WTC11 (cell line): ENCODE data around the gene WDR87. TPM values are rescaled to one million over a fixed set of nuclear protein-coding genes. Genes with fewer than 3 reads are reported as not detected.

Source experiments
- ATAC-seq: fragments of 200-7000 bp; cut with Tn5 transposase; 2 replicates; pipeline ENCODE4 v1.10.0; 2021; ENCODE audit warnings: mild to moderate bottlenecking, moderate library complexity
- CTCF ChIA-PET: fragments of 300-600 bp; sonication (Branson Sonifier 250); formaldehyde crosslinking; loops from one replicate; lab custom pipeline; 2021; ENCODE audit warnings: antibody characterized with exemption; lab: Charles Lee
- POLR2A ChIA-PET: fragments of 350-600 bp; sonication (Branson Sonifier 250); formaldehyde crosslinking; loops from one replicate; lab custom pipeline; 2021; ENCODE audit warnings: antibody characterized with exemption; lab: Charles Lee
- DNase-seq: peaks from one replicate; pipeline ENCODE4 v3.0.0; 2021; ENCODE audit warnings: low spot score
- H3K27ac Mint-ChIP-seq: 2 replicates; pipeline ENCODE4 v1.8.0; 2021; ENCODE audit warnings: mixed read lengths
- H3K27me3 Mint-ChIP-seq: 2 replicates; pipeline ENCODE4 v1.8.0; 2021; ENCODE audit warnings: low read depth, mild to moderate bottlenecking, moderate library complexity, mixed read lengths
- H3K36me3 Mint-ChIP-seq: 2 replicates; pipeline ENCODE4 v1.8.0; 2021; ENCODE audit warnings: mixed read lengths
- H3K4me1 Mint-ChIP-seq: 2 replicates; pipeline ENCODE4 v1.8.0; 2022; ENCODE audit warnings: mixed read lengths
- H3K4me3 Mint-ChIP-seq: 2 replicates; pipeline ENCODE4 v1.8.0; 2021; ENCODE audit warnings: mild to moderate bottlenecking, moderate library complexity, mixed read lengths
- H3K9me3 Mint-ChIP-seq: 2 replicates; pipeline ENCODE4 v1.8.0; 2021; ENCODE audit warnings: mixed read lengths
- ATF3 ChIP-seq: sonication (generic); formaldehyde crosslinking; conservative IDR thresholded peaks from 2 replicates; pipeline ENCODE4 v1.8.1; 2022; ENCODE audit warnings: mild to moderate bottlenecking, missing genetic modification reagents
- CDX4 ChIP-seq: fragments of 250-450 bp; sonication (Bioruptor Pico); IDR thresholded peaks from 2 replicates; pipeline ENCODE4 v1.9.0; 2021; ENCODE audit warnings: moderate library complexity, mild to moderate bottlenecking, inconsistent platforms, borderline replicate concordance
- E2F5 ChIP-seq: sonication (generic); formaldehyde crosslinking; IDR thresholded peaks from 2 replicates; pipeline ENCODE4 v1.8.1; 2022; ENCODE audit warnings: mild to moderate bottlenecking, moderate library complexity, missing genetic modification reagents
- ERG ChIP-seq: fragments of 250-450 bp; sonication (Bioruptor Pico); IDR thresholded peaks from 2 replicates; pipeline ENCODE4 v1.8.0; 2021; ENCODE audit warnings: mild to moderate bottlenecking
- ETV6 ChIP-seq: sonication (generic); formaldehyde crosslinking; IDR thresholded peaks from 2 replicates; pipeline ENCODE4 v1.8.1; 2022; ENCODE audit warnings: mild to moderate bottlenecking, missing genetic modification reagents
- FOXJ3 ChIP-seq: sonication (generic); formaldehyde crosslinking; IDR thresholded peaks from 2 replicates; pipeline ENCODE4 v1.9.0; 2021; ENCODE audit warnings: missing genetic modification reagents, mild to moderate bottlenecking, borderline replicate concordance
- GTF2I ChIP-seq: fragments of 250-450 bp; sonication (Bioruptor Pico); conservative IDR thresholded peaks from 2 replicates; pipeline ENCODE4 v1.4.0; 2021; ENCODE audit warnings: mild to moderate bottlenecking
- IRF2 ChIP-seq: sonication (generic); formaldehyde crosslinking; IDR thresholded peaks from 2 replicates; pipeline ENCODE4 v1.8.0; 2022; ENCODE audit warnings: low read depth, missing genetic modification reagents, borderline replicate concordance
- KAT7 ChIP-seq: sonication (generic); formaldehyde crosslinking; IDR thresholded peaks from 2 replicates; pipeline ENCODE4 v1.8.1; 2023; ENCODE audit warnings: missing genetic modification reagents, mild to moderate bottlenecking, borderline replicate concordance
- MLX ChIP-seq: sonication (generic); formaldehyde crosslinking; IDR thresholded peaks from 2 replicates; pipeline ENCODE4 v1.8.1; 2023; ENCODE audit warnings: mild to moderate bottlenecking, missing genetic modification reagents, moderate library complexity
- MYBL2 ChIP-seq: sonication (generic); formaldehyde crosslinking; IDR thresholded peaks from 2 replicates; pipeline ENCODE4 v1.8.1; 2023; ENCODE audit warnings: mild to moderate bottlenecking, moderate library complexity, missing genetic modification reagents
- NFATC4 ChIP-seq: fragments of 250-450 bp; sonication (Bioruptor Pico); IDR thresholded peaks from 2 replicates; pipeline ENCODE4 v1.9.0; 2021; ENCODE audit warnings: mild to moderate bottlenecking
- NR2C2 ChIP-seq: sonication (generic); formaldehyde crosslinking; IDR thresholded peaks from 2 replicates; pipeline ENCODE4 v1.8.0; 2022; ENCODE audit warnings: mild to moderate bottlenecking, missing genetic modification reagents
- PRRX2 ChIP-seq: fragments of 250-450 bp; sonication (Bioruptor Pico); IDR thresholded peaks from 2 replicates; pipeline ENCODE4 v1.8.0; 2021; ENCODE audit warnings: mild to moderate bottlenecking
- SMAD4 ChIP-seq: sonication (generic); formaldehyde crosslinking; IDR thresholded peaks from 2 replicates; pipeline ENCODE4 v1.8.0; 2022; ENCODE audit warnings: mild to moderate bottlenecking, missing genetic modification reagents
- TCF7 ChIP-seq: sonication (generic); formaldehyde crosslinking; IDR thresholded peaks from 2 replicates; pipeline ENCODE4 v1.8.0; 2022; ENCODE audit warnings: mild to moderate bottlenecking, low read depth, missing genetic modification reagents, moderate library complexity
- TEAD1 ChIP-seq: sonication (generic); formaldehyde crosslinking; IDR thresholded peaks from 2 replicates; pipeline ENCODE4 v1.8.0; 2022; ENCODE audit warnings: mild to moderate bottlenecking, missing genetic modification reagents
- TEAD4 ChIP-seq: sonication (generic); formaldehyde crosslinking; IDR thresholded peaks from 2 replicates; pipeline ENCODE4 v1.8.0; 2022; ENCODE audit warnings: mild to moderate bottlenecking, missing genetic modification reagents
- TP53 ChIP-seq: sonication (generic); formaldehyde crosslinking; IDR thresholded peaks from 2 replicates; pipeline ENCODE4 v1.8.1; 2023; ENCODE audit warnings: mild to moderate bottlenecking, missing genetic modification reagents
- USF1 ChIP-seq: sonication (generic); formaldehyde crosslinking; IDR thresholded peaks from 2 replicates; pipeline ENCODE4 v1.8.0; 2022; ENCODE audit warnings: mild to moderate bottlenecking, missing genetic modification reagents
- ZBTB21 ChIP-seq: sonication (generic); formaldehyde crosslinking; IDR thresholded peaks from 2 replicates; pipeline ENCODE4 v1.8.1; 2023; ENCODE audit warnings: mild to moderate bottlenecking, missing genetic modification reagents, borderline replicate concordance
- ZBTB43 ChIP-seq: sonication (generic); formaldehyde crosslinking; IDR thresholded peaks from 2 replicates; pipeline ENCODE4 v1.8.1; 2023; ENCODE audit warnings: mild to moderate bottlenecking, missing genetic modification reagents
- total RNA-seq: library from RNA; stranded (reverse); gene quantifications from 3 replicates; pipeline ENCODE4 v1.2.3, GENCODE V29; 2021
- TF ChIP-seq, protein P1 (sequence below): sonication (generic); formaldehyde crosslinking; conservative IDR thresholded peaks from 2 replicates; pipeline ENCODE4 v1.8.1; 2023; ENCODE audit warnings: mild to moderate bottlenecking, low read depth, missing genetic modification reagents, moderate library complexity
- TF ChIP-seq, protein P2 (sequence below): sonication (generic); formaldehyde crosslinking; IDR thresholded peaks from 2 replicates; pipeline ENCODE4 v1.8.1; 2022; ENCODE audit warnings: low read depth, missing genetic modification reagents, borderline replicate concordance
- TF ChIP-seq, protein P3 (sequence below): sonication (generic); formaldehyde crosslinking; IDR thresholded peaks from 2 replicates; pipeline ENCODE4 v1.8.1; 2023; ENCODE audit warnings: mild to moderate bottlenecking, moderate library complexity, missing genetic modification reagents

The WDR87 gene
- total RNA-seq, 1 experiment from 2014 or later: not detected

DNA sequence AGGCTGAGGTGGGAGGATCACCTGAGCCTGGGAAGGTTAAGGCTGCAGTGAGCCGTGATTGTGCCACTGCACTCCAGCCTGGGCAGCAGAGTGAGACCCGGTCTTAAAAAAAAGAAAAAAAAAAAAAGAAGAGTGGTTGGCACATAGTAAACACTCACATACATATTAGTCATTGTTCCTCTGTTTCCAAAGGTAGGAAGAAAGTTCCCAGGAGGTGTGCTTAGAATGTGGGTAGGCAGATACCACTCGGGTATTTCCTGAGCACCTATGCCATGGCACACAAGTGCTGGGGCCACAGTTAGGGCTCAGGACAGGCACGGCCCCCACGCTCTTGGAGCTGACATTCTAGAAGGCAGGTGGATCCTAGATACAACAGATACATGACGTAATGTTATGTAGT, 42.0 kb upstream of the WDR87 start:
- TF ChIP-seq ZBTB43 (CRISPR knock-in tag): no peak
- no peak for TF ChIP-seq IRF2
- no peak for TF ChIP-seq GTF2I
- TF ChIP-seq KAT7 (CRISPR knock-in tag): no peak
- TF ChIP-seq NR2C2: no peak
- no peak for TF ChIP-seq NFATC4
- TF ChIP-seq TCF7: no peak
- no peak for TF ChIP-seq TEAD4 (CRISPR knock-in tag)
- TF ChIP-seq MLX: no peak
- no peak for TF ChIP-seq ZBTB21 (CRISPR knock-in tag)
- TF ChIP-seq TEAD1 (CRISPR knock-in tag): no peak
- TF ChIP-seq, all 79 proteins: peak for 0
- POLR2A ChIA-PET: no interaction called here
- no peak for ATAC-seq

DNA sequence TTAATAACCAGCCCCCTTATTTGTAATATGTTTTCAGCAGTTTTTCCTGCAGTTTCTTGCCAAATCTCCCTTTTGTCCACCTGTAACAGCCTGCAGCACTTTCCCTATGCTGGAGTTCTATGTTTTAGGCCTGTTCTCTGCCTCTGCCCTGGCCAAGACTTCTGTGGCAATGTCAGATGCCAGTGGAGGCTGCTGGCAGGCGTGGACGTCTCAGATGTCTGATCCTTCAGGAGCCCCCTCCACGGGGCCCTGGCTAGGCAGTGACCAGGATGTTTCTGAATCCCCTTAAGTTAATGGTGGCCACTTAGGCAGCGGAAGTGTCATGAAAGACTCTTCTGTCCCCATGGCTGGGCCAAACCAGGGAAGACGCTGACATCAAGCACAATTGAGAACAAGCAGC, 41.4 kb upstream of the WDR87 start:
- ATAC-seq (no peak), DNase-seq (no peak)
- Mint-ChIP-seq H3K4me1 (peaks cover 18% of the 10 kb centered on the region), H3K27ac (peak overlapping the region; percentile 81; the same call in 1 of the 2 replicates), H3K27me3 (no peaks in the 10 kb centered on the region), H3K4me3 (no peak overlapping the region), H3K36me3 (no peaks in the 10 kb centered on the region), H3K9me3 (no peaks in the 10 kb centered on the region)
- POLR2A ChIA-PET: no interaction called here
- CTCF ChIA-PET: no interaction called here
- TF ChIP-seq ERG (CRISPR knock-in tag): no peak
- TF ChIP-seq, protein P1, sequence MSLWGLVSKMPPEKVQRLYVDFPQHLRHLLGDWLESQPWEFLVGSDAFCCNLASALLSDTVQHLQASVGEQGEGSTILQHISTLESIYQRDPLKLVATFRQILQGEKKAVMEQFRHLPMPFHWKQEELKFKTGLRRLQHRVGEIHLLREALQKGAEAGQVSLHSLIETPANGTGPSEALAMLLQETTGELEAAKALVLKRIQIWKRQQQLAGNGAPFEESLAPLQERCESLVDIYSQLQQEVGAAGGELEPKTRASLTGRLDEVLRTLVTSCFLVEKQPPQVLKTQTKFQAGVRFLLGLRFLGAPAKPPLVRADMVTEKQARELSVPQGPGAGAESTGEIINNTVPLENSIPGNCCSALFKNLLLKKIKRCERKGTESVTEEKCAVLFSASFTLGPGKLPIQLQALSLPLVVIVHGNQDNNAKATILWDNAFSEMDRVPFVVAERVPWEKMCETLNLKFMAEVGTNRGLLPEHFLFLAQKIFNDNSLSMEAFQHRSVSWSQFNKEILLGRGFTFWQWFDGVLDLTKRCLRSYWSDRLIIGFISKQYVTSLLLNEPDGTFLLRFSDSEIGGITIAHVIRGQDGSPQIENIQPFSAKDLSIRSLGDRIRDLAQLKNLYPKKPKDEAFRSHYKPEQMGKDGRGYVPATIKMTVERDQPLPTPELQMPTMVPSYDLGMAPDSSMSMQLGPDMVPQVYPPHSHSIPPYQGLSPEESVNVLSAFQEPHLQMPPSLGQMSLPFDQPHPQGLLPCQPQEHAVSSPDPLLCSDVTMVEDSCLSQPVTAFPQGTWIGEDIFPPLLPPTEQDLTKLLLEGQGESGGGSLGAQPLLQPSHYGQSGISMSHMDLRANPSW: no peak
- TF ChIP-seq, protein P2, sequence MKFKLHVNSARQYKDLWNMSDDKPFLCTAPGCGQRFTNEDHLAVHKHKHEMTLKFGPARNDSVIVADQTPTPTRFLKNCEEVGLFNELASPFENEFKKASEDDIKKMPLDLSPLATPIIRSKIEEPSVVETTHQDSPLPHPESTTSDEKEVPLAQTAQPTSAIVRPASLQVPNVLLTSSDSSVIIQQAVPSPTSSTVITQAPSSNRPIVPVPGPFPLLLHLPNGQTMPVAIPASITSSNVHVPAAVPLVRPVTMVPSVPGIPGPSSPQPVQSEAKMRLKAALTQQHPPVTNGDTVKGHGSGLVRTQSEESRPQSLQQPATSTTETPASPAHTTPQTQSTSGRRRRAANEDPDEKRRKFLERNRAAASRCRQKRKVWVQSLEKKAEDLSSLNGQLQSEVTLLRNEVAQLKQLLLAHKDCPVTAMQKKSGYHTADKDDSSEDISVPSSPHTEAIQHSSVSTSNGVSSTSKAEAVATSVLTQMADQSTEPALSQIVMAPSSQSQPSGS (CRISPR knock-in tag): no peak
- TF ChIP-seq E2F5 (CRISPR knock-in tag): no peak
- no peak for TF ChIP-seq USF1
- TF ChIP-seq, protein P3, sequence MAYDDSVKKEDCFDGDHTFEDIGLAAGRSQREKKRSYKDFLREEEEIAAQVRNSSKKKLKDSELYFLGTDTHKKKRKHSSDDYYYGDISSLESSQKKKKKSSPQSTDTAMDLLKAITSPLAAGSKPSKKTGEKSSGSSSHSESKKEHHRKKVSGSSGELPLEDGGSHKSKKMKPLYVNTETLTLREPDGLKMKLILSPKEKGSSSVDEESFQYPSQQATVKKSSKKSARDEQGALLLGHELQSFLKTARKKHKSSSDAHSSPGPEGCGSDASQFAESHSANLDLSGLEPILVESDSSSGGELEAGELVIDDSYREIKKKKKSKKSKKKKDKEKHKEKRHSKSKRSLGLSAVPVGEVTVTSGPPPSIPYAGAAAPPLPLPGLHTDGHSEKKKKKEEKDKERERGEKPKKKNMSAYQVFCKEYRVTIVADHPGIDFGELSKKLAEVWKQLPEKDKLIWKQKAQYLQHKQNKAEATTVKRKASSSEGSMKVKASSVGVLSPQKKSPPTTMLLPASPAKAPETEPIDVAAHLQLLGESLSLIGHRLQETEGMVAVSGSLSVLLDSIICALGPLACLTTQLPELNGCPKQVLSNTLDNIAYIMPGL (CRISPR knock-in tag): no peak
- TF ChIP-seq CDX4 (CRISPR knock-in tag): no peak
- TF ChIP-seq FOXJ3 (CRISPR knock-in tag): no peak
- no peak for TF ChIP-seq MYBL2 (CRISPR knock-in tag)
- no peak for TF ChIP-seq NFATC4
- TF ChIP-seq TP53 (CRISPR knock-in tag): no peak
- TF ChIP-seq ETV6 (CRISPR knock-in tag): no peak
- no peak for TF ChIP-seq ATF3 (CRISPR knock-in tag)
- TF ChIP-seq SMAD4 (CRISPR knock-in tag): no peak
- TF ChIP-seq PRRX2: no peak

More for the DNA sequence above, 42.0 kb upstream of the WDR87 start:
- H3K4me3 Mint-ChIP-seq: no peak overlapping the region
- H3K4me1 Mint-ChIP-seq: peaks cover 24% of the 10 kb centered on the region
- no peaks in the 10 kb centered on the region for H3K36me3 Mint-ChIP-seq
- H3K27ac Mint-ChIP-seq: no peak overlapping the region
- H3K9me3 Mint-ChIP-seq: no peaks in the 10 kb centered on the region
- CTCF ChIA-PET: no interaction called here
- DNase-seq: no peak
- H3K27me3 Mint-ChIP-seq: no peaks in the 10 kb centered on the region
